Measurements from ENCODE around the gene WDR83.
A peak's percentile ranks its signal among the peaks of the same experiment; 100 is the strongest.
"Not testable (repeated sequence)": the region's sequence is repeated elsewhere in the genome, so short reads cannot be mapped to it uniquely, and the experiment has no call there.

The WDR83 gene

GRCh38 chr19:12687496-12688196, 21.0 kb downstream of the WDR83 start, which contains the start of gene GNG14:
Gene GNG14 (plus strand): TSS chr19:12687998. CDS start chr19:12688049, 51 bp downstream.
- no peak for DNase-seq

GRCh38 chr19:12689012-12689411, 22.4 kb downstream of the WDR83 start:
- no peak for DNase-seq

- no peak for DNase-seq
Observed at GRCh38 chr19:12689581-12690216, 23.1 kb downstream of the WDR83 start.

- DNase-seq, result no peak
Observed at GRCh38 chr19:12692960-12693359, 26.4 kb downstream of the WDR83 start.

GRCh38 chr19:12694641-12695040, 28.0 kb downstream of the WDR83 start:
- no peak for DNase-seq

GRCh38 chr19:12695096-12695495, 28.5 kb downstream of the WDR83 start:
- DNase-seq, result no peak

GRCh38 chr19:12695514-12695913, 28.9 kb downstream of the WDR83 start:
- no peak for DNase-seq

GRCh38 chr19:12695997-12696365, 29.4 kb downstream of the WDR83 start:
- DNase-seq, result no peak

GRCh38 chr19:12696366-12697335, 30.0 kb downstream of the WDR83 start, which contains the start of gene FBXW9:
Gene FBXW9 (minus strand): TSS chr19:12696631. CDS start chr19:12696581, 50 bp downstream.
- DNase-seq, result peak; percentile 96 to 97 (median 96)

GRCh38 chr19:12697425-12697824, 30.8 kb downstream of the WDR83 start:
- DNase-seq, result not testable (repeated sequence)

GRCh38 chr19:12698138-12698537, 31.5 kb downstream of the WDR83 start:
- DNase-seq, result no peak

- no peak for DNase-seq
Observed at GRCh38 chr19:12701596-12702282, 35.1 kb downstream of the WDR83 start.

- DNase-seq, result no peak
Observed at GRCh38 chr19:12703046-12703445, 36.4 kb downstream of the WDR83 start.

- no peak for DNase-seq
Observed at GRCh38 chr19:12705169-12705568, 38.6 kb downstream of the WDR83 start.

GRCh38 chr19:12705654-12706331, 39.2 kb downstream of the WDR83 start:
- no peak for DNase-seq

- DNase-seq, result no peak
Observed at GRCh38 chr19:12706332-12706718, 39.7 kb downstream of the WDR83 start.

GRCh38 chr19:12708641-12709040, 42.0 kb downstream of the WDR83 start:
- DNase-seq, result no peak

- DNase-seq, result no peak
Observed at GRCh38 chr19:12711187-12711586, 44.6 kb downstream of the WDR83 start.

GRCh38 chr19:12712077-12712476, 45.5 kb downstream of the WDR83 start:
- not testable (repeated sequence) for DNase-seq

GRCh38 chr19:12713304-12713703, 46.7 kb downstream of the WDR83 start:
- DNase-seq, result not testable (repeated sequence)

GRCh38 chr19:12715102-12715501, 48.5 kb downstream of the WDR83 start:
- no peak for DNase-seq

GRCh38 chr19:12715929-12716328, 49.3 kb downstream of the WDR83 start:
- no peak for DNase-seq

Data from activated naive CD4-positive, alpha-beta T cell (primary cell).